Dermis microvascular lymphatic vessel endothelial cell (primary cell): ENCODE measurements around the gene ZNF185. TPM values are rescaled to one million over a fixed set of nuclear protein-coding genes. Genes with fewer than 3 reads are reported as not detected.

Source experiments
- total RNA-seq: library from RNA; depleted of rRNA; stranded (reverse); fragments of >200 nt; gene quantifications from 2 replicates; pipeline ENCODE4 v1.2.1, GENCODE V29; 2014

The ZNF185 gene
- total RNA-seq, 1 donor from 2014 or later, result 6.5 TPM

Other genes starting within 250 kb of the ZNF185 start
- not detected in 2 replicates for gene MAGEA3, start 199.3 kb upstream of the ZNF185 start, total RNA-seq
- gene CSAG2, start 188.8 kb upstream of the ZNF185 start, total RNA-seq, result not detected in 2 replicates
- not detected in 2 replicates for gene MAGEA2B, start 183.4 kb upstream of the ZNF185 start, total RNA-seq
- gene CSAG1, start 164.3 kb upstream of the ZNF185 start, total RNA-seq, result not detected in 2 replicates
- gene MAGEA12, start 164.3 kb upstream of the ZNF185 start, total RNA-seq, result not detected in 2 replicates
- gene MAGEA2, start 144.2 kb upstream of the ZNF185 start, total RNA-seq, result not detected in 2 replicates
- gene CSAG3, start 138.8 kb upstream of the ZNF185 start, total RNA-seq, result not detected in 2 replicates
- gene MAGEA6, start 128.4 kb upstream of the ZNF185 start, total RNA-seq, result not detected in 2 replicates
- gene CETN2, start 67.3 kb upstream of the ZNF185 start, total RNA-seq, result 14.4 and 17.3 TPM in 2 replicates
- gene NSDHL, start 67.0 kb upstream of the ZNF185 start, total RNA-seq, result 13.9 and 15.5 TPM in 2 replicates
- gene PNMA5, start 96.0 kb downstream of the ZNF185 start, total RNA-seq, result not detected in 2 replicates
- 0.13 TPM in 1 of 2 replicates, not detected in the other for gene PNMA3, start 158.4 kb downstream of the ZNF185 start, total RNA-seq
- gene PNMA6A, start 174.4 kb downstream of the ZNF185 start, total RNA-seq, result 0.39 and 1.0 TPM in 2 replicates